ENCODE data around the gene DDC. TPM values are rescaled to one million over a fixed set of nuclear protein-coding genes. Genes with fewer than 3 reads are reported as not detected.

Gene DDC
- polyA plus RNA-seq, 1 donor (not counting 4 experiments of a cell fraction or from before 2014, with no cell fraction given) = not detected

- no peak overlapping the region for H3K4me3 ChIP-seq (ENCODE audit: control insufficient read depth in 2 of 3, extremely low read depth in 1 of 3, insufficient read depth in 2 of 3, low read depth in 1 of 3, low read length in 3 of 3)
- H2AFZ ChIP-seq (ENCODE audit: control insufficient read depth, low read length) = no peak overlapping the region
- dilution Hi-C loops (cut with MboI; ENCODE audit: extremely low pct_ligation_motif_present, low sequenced_read_pairs) = no loop called here
- H3K4me2 ChIP-seq (ENCODE audit: control insufficient read depth, extremely low read depth, insufficient read depth, low read depth, low read length) = peak overlapping the region; percentile 11
- no peaks in the 10 kb centered on the region for H3K9me3 ChIP-seq (ENCODE audit: control insufficient read depth, low read depth, low read length)
- no peaks in the 10 kb centered on the region for H3K9me1 ChIP-seq (ENCODE audit: control insufficient read depth, extremely low read depth, insufficient read depth, low read length)
- H3K9ac ChIP-seq (ENCODE audit: control insufficient read depth, extremely low read depth, insufficient read depth, low read length) = no peak overlapping the region
- TF ChIP-seq CTCF (optimal IDR thresholded peaks at IDR 0.05 in 1 of 3, IDR thresholded peaks at IDR 0.05 in 1 of 3, conservative IDR thresholded peaks at IDR 0.05 in 1 of 3; ENCODE audit: extremely low read depth in 1 of 3, insufficient read depth in 2 of 3, low read length in 3 of 3) = no peak
- TF ChIP-seq EZH2 (IDR thresholded peaks at IDR 0.05; ENCODE audit: low read length) = no peak
- H3K79me2 ChIP-seq (ENCODE audit: control insufficient read depth, insufficient read depth, low read length) = no peaks in the 10 kb centered on the region
- peak overlapping the region; percentile 55 for H3K27ac ChIP-seq (ENCODE audit: control insufficient read depth, insufficient read depth, low read length)
- DNase-seq (ENCODE audit: low read depth, low spot score) (no peak), FAIRE-seq (no peak)
- no peaks in the 10 kb centered on the region for H3K36me3 ChIP-seq (ENCODE audit: control insufficient read depth in 2 of 2, extremely low read depth in 1 of 2, insufficient read depth in 2 of 2, low read length in 2 of 2)
- peaks cover 11% of the 10 kb centered on the region for H3K4me1 ChIP-seq (ENCODE audit: control insufficient read depth, extremely low read depth, insufficient read depth, low read length)
- H4K20me1 ChIP-seq (ENCODE audit: control insufficient read depth, extremely low read depth, insufficient read depth, low read length) = no peaks in the 10 kb centered on the region
- no peaks in the 10 kb centered on the region for H3K27me3 ChIP-seq (ENCODE audit: control insufficient read depth, extremely low read depth, insufficient read depth, low read length)
Measured at GRCh38 chr7:50436133-50436806, 128.9 kb downstream of the DDC start.

- dilution Hi-C loops (cut with MboI; ENCODE audit: extremely low pct_ligation_motif_present, low sequenced_read_pairs) = no loop called here
- H3K9ac ChIP-seq (ENCODE audit: control insufficient read depth, extremely low read depth, insufficient read depth, low read length) = no peak overlapping the region
- no peaks in the 10 kb centered on the region for H3K9me3 ChIP-seq (ENCODE audit: control insufficient read depth, low read depth, low read length)
- H2AFZ ChIP-seq (ENCODE audit: control insufficient read depth, low read length) = no peak overlapping the region
- H3K9me1 ChIP-seq (ENCODE audit: control insufficient read depth, extremely low read depth, insufficient read depth, low read length) = no peaks in the 10 kb centered on the region
- FAIRE-seq (no peak), DNase-seq (ENCODE audit: low read depth, low spot score) (no peak)
- no peaks in the 10 kb centered on the region for H3K36me3 ChIP-seq (ENCODE audit: control insufficient read depth in 2 of 2, extremely low read depth in 1 of 2, insufficient read depth in 2 of 2, low read length in 2 of 2)
- H4K20me1 ChIP-seq (ENCODE audit: control insufficient read depth, extremely low read depth, insufficient read depth, low read length) = no peaks in the 10 kb centered on the region
- H3K27me3 ChIP-seq (ENCODE audit: control insufficient read depth, extremely low read depth, insufficient read depth, low read length) = no peaks in the 10 kb centered on the region
- peaks cover 10% of the 10 kb centered on the region for H3K4me1 ChIP-seq (ENCODE audit: control insufficient read depth, extremely low read depth, insufficient read depth, low read length)
- H3K4me2 ChIP-seq (ENCODE audit: control insufficient read depth, extremely low read depth, insufficient read depth, low read depth, low read length) = no peak overlapping the region
- H3K27ac ChIP-seq (ENCODE audit: control insufficient read depth, insufficient read depth, low read length) = no peak overlapping the region
- H3K79me2 ChIP-seq (ENCODE audit: control insufficient read depth, insufficient read depth, low read length) = no peaks in the 10 kb centered on the region
- H3K4me3 ChIP-seq (ENCODE audit: control insufficient read depth in 2 of 3, extremely low read depth in 1 of 3, insufficient read depth in 2 of 3, low read depth in 1 of 3, low read length in 3 of 3) = no peak overlapping the region
- no peak for TF ChIP-seq CTCF (optimal IDR thresholded peaks at IDR 0.05 in 1 of 3, IDR thresholded peaks at IDR 0.05 in 1 of 3, conservative IDR thresholded peaks at IDR 0.05 in 1 of 3; ENCODE audit: extremely low read depth in 1 of 3, insufficient read depth in 2 of 3, low read length in 3 of 3)
- no peak for TF ChIP-seq EZH2 (IDR thresholded peaks at IDR 0.05; ENCODE audit: low read length)
Measured at GRCh38 chr7:50431722-50432305, 133.4 kb downstream of the DDC start.

Measured in keratinocyte (primary cell).